ENCODE results near the gene NOL4L. TPM values are rescaled to one million over a fixed set of nuclear protein-coding genes. Genes with fewer than 3 reads are reported as not detected.
"Not testable (repeated sequence)": the region's sequence is repeated elsewhere in the genome, so short reads cannot be mapped to it uniquely, and the experiment has no call there.

NOL4L gene
- polyA plus RNA-seq, 1 donor (not counting 4 experiments of a cell fraction or from before 2014, with no cell fraction given), result 1.0 TPM

- dilution Hi-C loops (cut with MboI; ENCODE audit: extremely low pct_ligation_motif_present, low sequenced_read_pairs), result no loop called here
- FAIRE-seq (no peak), DNase-seq (ENCODE audit: low read depth, low spot score) (no peak)
- Histone ChIP-seq H3K27ac (ENCODE audit: control insufficient read depth, insufficient read depth, low read length) (no peak overlapping the region), H3K79me2 (ENCODE audit: control insufficient read depth, insufficient read depth, low read length) (no peaks in the 10 kb centered on the region), H3K4me1 (ENCODE audit: control insufficient read depth, extremely low read depth, insufficient read depth, low read length) (peaks cover 4% of the 10 kb centered on the region), H3K4me2 (ENCODE audit: control insufficient read depth, extremely low read depth, insufficient read depth, low read depth, low read length) (no peak overlapping the region), H3K9ac (ENCODE audit: control insufficient read depth, extremely low read depth, insufficient read depth, low read length) (no peak overlapping the region), H3K36me3 (ENCODE audit: control insufficient read depth in 2 of 2, extremely low read depth in 1 of 2, insufficient read depth in 2 of 2, low read length in 2 of 2) (no peaks in the 10 kb centered on the region), H3K9me3 (ENCODE audit: control insufficient read depth, low read depth, low read length) (no peaks in the 10 kb centered on the region), H3K27me3 (ENCODE audit: control insufficient read depth, extremely low read depth, insufficient read depth, low read length) (peaks cover 4% of the 10 kb centered on the region), H4K20me1 (ENCODE audit: control insufficient read depth, extremely low read depth, insufficient read depth, low read length) (no peaks in the 10 kb centered on the region), H3K4me3 (ENCODE audit: control insufficient read depth in 2 of 3, extremely low read depth in 1 of 3, insufficient read depth in 2 of 3, low read depth in 1 of 3, low read length in 3 of 3) (no peak overlapping the region), H2AFZ (ENCODE audit: control insufficient read depth, low read length) (no peak overlapping the region), H3K9me1 (ENCODE audit: control insufficient read depth, extremely low read depth, insufficient read depth, low read length) (no peaks in the 10 kb centered on the region)
- TF ChIP-seq, protein P1, sequence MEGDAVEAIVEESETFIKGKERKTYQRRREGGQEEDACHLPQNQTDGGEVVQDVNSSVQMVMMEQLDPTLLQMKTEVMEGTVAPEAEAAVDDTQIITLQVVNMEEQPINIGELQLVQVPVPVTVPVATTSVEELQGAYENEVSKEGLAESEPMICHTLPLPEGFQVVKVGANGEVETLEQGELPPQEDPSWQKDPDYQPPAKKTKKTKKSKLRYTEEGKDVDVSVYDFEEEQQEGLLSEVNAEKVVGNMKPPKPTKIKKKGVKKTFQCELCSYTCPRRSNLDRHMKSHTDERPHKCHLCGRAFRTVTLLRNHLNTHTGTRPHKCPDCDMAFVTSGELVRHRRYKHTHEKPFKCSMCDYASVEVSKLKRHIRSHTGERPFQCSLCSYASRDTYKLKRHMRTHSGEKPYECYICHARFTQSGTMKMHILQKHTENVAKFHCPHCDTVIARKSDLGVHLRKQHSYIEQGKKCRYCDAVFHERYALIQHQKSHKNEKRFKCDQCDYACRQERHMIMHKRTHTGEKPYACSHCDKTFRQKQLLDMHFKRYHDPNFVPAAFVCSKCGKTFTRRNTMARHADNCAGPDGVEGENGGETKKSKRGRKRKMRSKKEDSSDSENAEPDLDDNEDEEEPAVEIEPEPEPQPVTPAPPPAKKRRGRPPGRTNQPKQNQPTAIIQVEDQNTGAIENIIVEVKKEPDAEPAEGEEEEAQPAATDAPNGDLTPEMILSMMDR (optimal IDR thresholded peaks at IDR 0.05 in 1 of 3, IDR thresholded peaks at IDR 0.05 in 1 of 3, conservative IDR thresholded peaks at IDR 0.05 in 1 of 3; ENCODE audit: extremely low read depth in 1 of 3, insufficient read depth in 2 of 3, low read length in 3 of 3), result no peak
- no peak for TF ChIP-seq EZH2 (IDR thresholded peaks at IDR 0.05; ENCODE audit: low read length)
Measured at GRCh38 chr20:32594204-32594603, 9.1 kb upstream of the NOL4L start.

GRCh38 chr20:32592616-32593015, 7.5 kb upstream of the NOL4L start:
- H4K20me1 ChIP-seq (ENCODE audit: control insufficient read depth, extremely low read depth, insufficient read depth, low read length); DNase-seq (ENCODE audit: low read depth, low spot score); H3K27me3 ChIP-seq (ENCODE audit: control insufficient read depth, extremely low read depth, insufficient read depth, low read length); H3K4me3 ChIP-seq (ENCODE audit: control insufficient read depth in 2 of 3, extremely low read depth in 1 of 3, insufficient read depth in 2 of 3, low read depth in 1 of 3, low read length in 3 of 3); H3K4me1 ChIP-seq (ENCODE audit: control insufficient read depth, extremely low read depth, insufficient read depth, low read length); FAIRE-seq; H3K27ac ChIP-seq (ENCODE audit: control insufficient read depth, insufficient read depth, low read length); H3K36me3 ChIP-seq (ENCODE audit: control insufficient read depth in 2 of 2, extremely low read depth in 1 of 2, insufficient read depth in 2 of 2, low read length in 2 of 2); dilution Hi-C loops (cut with MboI; ENCODE audit: extremely low pct_ligation_motif_present, low sequenced_read_pairs); H3K4me2 ChIP-seq (ENCODE audit: control insufficient read depth, extremely low read depth, insufficient read depth, low read depth, low read length); H2AFZ ChIP-seq (ENCODE audit: control insufficient read depth, low read length); H3K79me2 ChIP-seq (ENCODE audit: control insufficient read depth, insufficient read depth, low read length); H3K9me1 ChIP-seq (ENCODE audit: control insufficient read depth, extremely low read depth, insufficient read depth, low read length); H3K9me3 ChIP-seq (ENCODE audit: control insufficient read depth, low read depth, low read length); H3K9ac ChIP-seq (ENCODE audit: control insufficient read depth, extremely low read depth, insufficient read depth, low read length): not testable (repeated sequence)

DNA sequence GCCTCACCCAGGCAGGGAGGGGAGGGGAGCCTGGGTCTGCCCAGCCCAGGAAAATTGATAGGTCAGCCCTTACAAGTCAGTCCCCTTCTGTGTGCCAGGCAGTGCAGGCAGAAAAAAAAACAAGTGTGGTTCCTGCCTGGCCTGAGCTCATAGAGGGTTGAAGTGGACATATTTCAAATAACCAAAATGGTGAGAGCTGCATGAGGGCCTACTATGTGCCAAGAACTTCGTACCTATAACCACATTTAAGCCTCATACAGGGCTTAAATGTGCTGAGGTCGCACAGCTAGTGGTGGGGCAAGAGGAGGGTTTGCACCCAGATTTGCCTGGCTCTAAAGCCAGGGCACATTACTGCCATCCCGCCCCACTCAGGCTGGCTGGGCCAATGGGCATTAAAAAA, 6.9 kb upstream of the NOL4L start:
- H3K9me3 ChIP-seq (ENCODE audit: control insufficient read depth, low read depth, low read length), result no peaks in the 10 kb centered on the region
- H3K27ac ChIP-seq (ENCODE audit: control insufficient read depth, insufficient read depth, low read length), result no peak overlapping the region
- no peak overlapping the region for H3K4me3 ChIP-seq (ENCODE audit: control insufficient read depth in 2 of 3, extremely low read depth in 1 of 3, insufficient read depth in 2 of 3, low read depth in 1 of 3, low read length in 3 of 3)
- no peak overlapping the region for H3K4me2 ChIP-seq (ENCODE audit: control insufficient read depth, extremely low read depth, insufficient read depth, low read depth, low read length)
- FAIRE-seq (no peak), DNase-seq (ENCODE audit: low read depth, low spot score) (no peak)
- no peaks in the 10 kb centered on the region for H3K9me1 ChIP-seq (ENCODE audit: control insufficient read depth, extremely low read depth, insufficient read depth, low read length)
- H3K27me3 ChIP-seq (ENCODE audit: control insufficient read depth, extremely low read depth, insufficient read depth, low read length), result peaks cover 8% of the 10 kb centered on the region
- dilution Hi-C loops (cut with MboI; ENCODE audit: extremely low pct_ligation_motif_present, low sequenced_read_pairs), result no loop called here
- peaks cover 8% of the 10 kb centered on the region for H3K4me1 ChIP-seq (ENCODE audit: control insufficient read depth, extremely low read depth, insufficient read depth, low read length)
- no peaks in the 10 kb centered on the region for H3K79me2 ChIP-seq (ENCODE audit: control insufficient read depth, insufficient read depth, low read length)
- no peak overlapping the region for H2AFZ ChIP-seq (ENCODE audit: control insufficient read depth, low read length)
- no peaks in the 10 kb centered on the region for H3K36me3 ChIP-seq (ENCODE audit: control insufficient read depth in 2 of 2, extremely low read depth in 1 of 2, insufficient read depth in 2 of 2, low read length in 2 of 2)
- H4K20me1 ChIP-seq (ENCODE audit: control insufficient read depth, extremely low read depth, insufficient read depth, low read length), result no peaks in the 10 kb centered on the region
- TF ChIP-seq, protein P1 (optimal IDR thresholded peaks at IDR 0.05 in 1 of 3, IDR thresholded peaks at IDR 0.05 in 1 of 3, conservative IDR thresholded peaks at IDR 0.05 in 1 of 3; ENCODE audit: extremely low read depth in 1 of 3, insufficient read depth in 2 of 3, low read length in 3 of 3), result no peak
- TF ChIP-seq EZH2 (IDR thresholded peaks at IDR 0.05; ENCODE audit: low read length), result no peak
- H3K9ac ChIP-seq (ENCODE audit: control insufficient read depth, extremely low read depth, insufficient read depth, low read length), result no peak overlapping the region

Data from keratinocyte (primary cell).